Nucleus accumbens (tissue), 56 donors: ENCODE data around the gene DNAJC11.
A peak's percentile ranks its signal among the peaks of the same experiment; 100 is the strongest.
"Not testable (repeated sequence)": the region's sequence is repeated elsewhere in the genome, so short reads cannot be mapped to it uniquely, and the experiment has no call there.

Source experiments
- DNase-seq, 56 donors: peaks; one replicate each; lab custom pipeline; 2025; lab: John Stamatoyannopoulos, UW

DNAJC11 gene

GRCh38 chr1:6700853-6701436 is 671 bp downstream of the DNAJC11 start:
- DNase-seq: peak in 4 of 56 donors; percentile 26 to 48 (median 30)

- DNase-seq: not testable (repeated sequence)
Observed at GRCh38 chr1:6699915-6700314, 1.7 kb downstream of the DNAJC11 start.

- DNase-seq: no peak
Observed at GRCh38 chr1:6695868-6696267, 5.7 kb downstream of the DNAJC11 start.

- DNase-seq: no peak
Observed at GRCh38 chr1:6694121-6694713, 7.4 kb downstream of the DNAJC11 start.

- DNase-seq: no peak
Observed at GRCh38 chr1:6692956-6693355, 8.7 kb downstream of the DNAJC11 start.

GRCh38 chr1:6691507-6691906 is 10.1 kb downstream of the DNAJC11 start:
- no peak for DNase-seq

- DNase-seq: no peak
Observed at GRCh38 chr1:6690186-6690585, 11.4 kb downstream of the DNAJC11 start.

- no peak for DNase-seq
Observed at GRCh38 chr1:6688757-6689156, 12.9 kb downstream of the DNAJC11 start.

GRCh38 chr1:6688001-6688400 is 13.6 kb downstream of the DNAJC11 start:
- no peak for DNase-seq

- no peak for DNase-seq
Observed at GRCh38 chr1:6686294-6686693, 15.3 kb downstream of the DNAJC11 start.

GRCh38 chr1:6685381-6685780 is 16.2 kb downstream of the DNAJC11 start:
- no peak for DNase-seq

- no peak for DNase-seq
Observed at GRCh38 chr1:6683434-6683833, 18.2 kb downstream of the DNAJC11 start.

- DNase-seq: no peak
Observed at GRCh38 chr1:6675941-6676340, 25.7 kb downstream of the DNAJC11 start.

- no peak for DNase-seq
Observed at GRCh38 chr1:6674771-6675170, 26.8 kb downstream of the DNAJC11 start.

GRCh38 chr1:6673816-6674398 is 27.7 kb downstream of the DNAJC11 start:
- no peak for DNase-seq

- no peak for DNase-seq
Observed at GRCh38 chr1:6672558-6672957, 29.1 kb downstream of the DNAJC11 start.

- DNase-seq: no peak
Observed at GRCh38 chr1:6668503-6668902, 33.1 kb downstream of the DNAJC11 start.

- DNase-seq: no peak
Observed at GRCh38 chr1:6667139-6667538, 34.5 kb downstream of the DNAJC11 start.

- no peak for DNase-seq
Observed at GRCh38 chr1:6666696-6667095, 34.9 kb downstream of the DNAJC11 start.

- not testable (repeated sequence) for DNase-seq
Observed at GRCh38 chr1:6662468-6662867, 39.1 kb downstream of the DNAJC11 start.

GRCh38 chr1:6660415-6661049 is 41.1 kb downstream of the DNAJC11 start:
- DNase-seq: no peak
